ENCODE measurements around the gene TJP1. TPM values are rescaled to one million over a fixed set of nuclear protein-coding genes. Genes with fewer than 3 reads are reported as not detected.
A peak's percentile ranks its signal among the peaks of the same experiment; 100 is the strongest.

The TJP1 gene
- total and polyA plus RNA-seq, 2 of the 8 experiments (the other 6 are each of a cell fraction or from before 2014, with no cell fraction given): 46.3 to 138 TPM

- Histone ChIP-seq H3K4ac (replicated peaks; ENCODE audit: insufficient read length, low read depth, low read length) (no peak overlapping the region), H3K23ac (ENCODE audit: insufficient read length) (no peak overlapping the region), H2BK20ac (ENCODE audit: low read length) (no peak overlapping the region), H4K20me1 (replicated peaks in 1 of 2; ENCODE audit: control insufficient read depth in 1 of 2, insufficient read depth in 2 of 2, low read length in 2 of 2) (peaks cover 0 to 2% of the 10 kb centered on the region in 2 experiments), H3K9me3 (ENCODE audit: insufficient read depth in 2 of 2, low read depth in 1 of 2, low read length in 1 of 2) (no peaks in the 10 kb centered on the region), H3K14ac (ENCODE audit: insufficient read length) (no peak overlapping the region), H3K79me1 (ENCODE audit: low read depth, low read length) (no peaks in the 10 kb centered on the region; the same call in 1 of the 2 replicates), H4K8ac (ENCODE audit: extremely low read depth, insufficient read depth, low read length) (no peak overlapping the region), H3K79me2 (ENCODE audit: control insufficient read depth in 1 of 2, insufficient read depth in 2 of 2, low read length in 2 of 2) (peaks cover 0 to 34% of the 10 kb centered on the region in 2 experiments; a peak in 2 of 4 replicates), H2AK5ac (ENCODE audit: low read depth, low read length) (no peak overlapping the region), H4K91ac (replicated peaks; ENCODE audit: insufficient read length, low read length) (no peak overlapping the region), H3K18ac (ENCODE audit: extremely low read depth, low read length) (no peak overlapping the region), H2BK15ac (ENCODE audit: low read length) (no peak overlapping the region), H3K4me3 (ENCODE audit: extremely low read depth in 1 of 4, insufficient read depth in 2 of 4, low read depth in 3 of 4, low read length in 4 of 4) (peak overlapping the region in 1 of 4 experiments; percentile 14; a peak in 1 of 8 replicates), H3K27ac (ENCODE audit: low read depth, low read length) (no peak overlapping the region), H4K5ac (ENCODE audit: insufficient read length, low read depth, low read length) (no peak overlapping the region), H3K4me2 (ENCODE audit: insufficient read depth in 1 of 2, low read depth in 2 of 2, low read length in 2 of 2) (peak overlapping the region; percentile 12 to 19; a peak in 3 of 4 replicates), H2BK12ac (ENCODE audit: low read depth, low read length) (no peak overlapping the region; the same call in 1 of the 2 replicates), H3K56ac (replicated peaks; ENCODE audit: insufficient read length, low read depth, low read length) (no peak overlapping the region), H3K23me2 (ENCODE audit: low read depth, low read length) (no peaks in the 10 kb centered on the region), H3K9ac (replicated peaks in 1 of 4; ENCODE audit: extremely low read depth in 1 of 4, low read depth in 3 of 4, low read length in 3 of 4) (no peak overlapping the region), H3K27me3 (replicated peaks in 1 of 4; ENCODE audit: control insufficient read depth in 3 of 4, extremely low read depth in 1 of 4, insufficient read depth in 3 of 4, low read length in 3 of 4) (no peaks in the 10 kb centered on the region), H2BK5ac (ENCODE audit: low read depth, low read length) (no peak overlapping the region), H3K4me1 (replicated peaks in 1 of 4; ENCODE audit: control insufficient read depth in 3 of 4, insufficient read depth in 4 of 4, low read length in 3 of 4) (peaks cover 0 to 14% (median 0%) of the 10 kb centered on the region in 4 experiments; a peak in 3 of 7 replicates), H2BK120ac (replicated peaks; ENCODE audit: low read depth, low read length) (no peak overlapping the region), H2AFZ (ENCODE audit: low read length) (no peak overlapping the region), H3K36me3 (ENCODE audit: control insufficient read depth in 2 of 4, insufficient read depth in 4 of 4, low read length in 3 of 4) (peaks cover 0 to 34% (median 8%) of the 10 kb centered on the region in 4 experiments; a peak in 3 of 8 replicates)
- FAIRE-seq: no peak
- ChIA-PET POLR2A (ENCODE audit: partially characterized antibody) (no interaction called here), CTCF (ENCODE audit: partially characterized antibody) (interaction anchor here (0.9 kb wide), 2 partner anchors 25 to 66 kb away, joined by 3 read pairs; no protein-coding TSS in a partner anchor)
- no peak for DNase-seq (ENCODE audit: low read depth in 1 of 2, low spot score in 2 of 2)
- WGBS, 2 experiments (ENCODE audit: extremely low coverage in 1 of 2, insufficient coverage in 1 of 2, insufficient read length in 1 of 2, insufficient replicate concordance in 2 of 2, low coverage in 1 of 2, low lambda C conversion rate in 2 of 2, missing lambda C conversion rate in 1 of 2): 70% methylated on average over 5 of the region's 5 CpGs; no CpG with 5 or more reads in 1 of the 2 experiments
- TF ChIP-seq NRF1 (IDR thresholded peaks at IDR 0.05; ENCODE audit: low read depth, low read length): no peak
- no peak for TF ChIP-seq SIRT6 (IDR thresholded peaks at IDR 0.05; ENCODE audit: low read length)
- no peak for TF ChIP-seq MAX (IDR thresholded peaks at IDR 0.05)
- no peak for TF ChIP-seq GTF2F1 (IDR thresholded peaks at IDR 0.05; ENCODE audit: borderline replicate concordance, low read depth, low read length)
- no peak for TF ChIP-seq KDM1A (IDR thresholded peaks at IDR 0.05; ENCODE audit: borderline replicate concordance, low read length)
- no peak for TF ChIP-seq POLR2A (IDR thresholded peaks at IDR 0.05; ENCODE audit: control extremely low read depth in 1 of 2, low read depth in 2 of 2, low read length in 2 of 2)
- TF ChIP-seq POU5F1 (IDR thresholded peaks at IDR 0.05; ENCODE audit: low read depth, low read length): no peak
- TF ChIP-seq RNF2 (IDR thresholded peaks at IDR 0.05; ENCODE audit: borderline replicate concordance, low read depth, low read length, missing control alignments, poor library complexity, severe bottlenecking): no peak
- no peak for TF ChIP-seq BACH1 (IDR thresholded peaks at IDR 0.05; ENCODE audit: low read length)
- no peak for TF ChIP-seq PHF8 (conservative IDR thresholded peaks at IDR 0.05; ENCODE audit: low read depth, low read length)
- TF ChIP-seq RBBP5 (IDR thresholded peaks at IDR 0.05; ENCODE audit: borderline replicate concordance, low read depth, low read length): no peak
Observed at GRCh38 chr15:29756358-29757267, 65.7 kb downstream of the TJP1 start.
